Stimulated activated CD8-positive, alpha-beta memory T cell treated with anti-CD3 and anti-CD28 coated beads, Interleukin-7, amount 100 ng/mL, for 48 hours (primary cell): ENCODE measurements around the gene MAD2L1.

Experiments used
- DNase-seq, 2 donors: peaks; one replicate each; pipeline ENCODE4 v3.0.0-alpha.2; 2020; ENCODE audit warnings: low read depth in 1 of 2; ENCODE audit errors: extremely low read depth in 1 of 2

MAD2L1 gene

GRCh38 chr4:120062663-120063195 is 3.9 kb downstream of the MAD2L1 start:
- no peak for DNase-seq

DNA sequence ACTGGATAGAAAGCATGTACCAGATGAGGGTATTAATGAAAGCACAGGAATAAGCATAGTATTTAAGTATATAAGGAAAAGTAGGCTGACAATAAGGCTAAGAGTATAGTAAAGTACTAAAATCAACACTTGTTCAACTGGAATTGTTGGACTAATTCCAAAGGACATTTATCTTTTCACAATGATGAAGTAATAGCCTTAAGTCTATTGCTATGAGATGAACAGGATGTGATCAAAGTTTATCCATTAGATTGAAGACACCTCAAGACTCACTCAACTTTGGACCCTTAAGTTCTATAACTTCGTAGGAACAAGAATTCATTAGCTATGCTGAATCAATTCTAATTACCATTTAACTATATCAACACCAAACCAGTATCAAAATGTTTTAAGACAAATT is 7.6 kb downstream of the MAD2L1 start:
- no peak for DNase-seq

DNA sequence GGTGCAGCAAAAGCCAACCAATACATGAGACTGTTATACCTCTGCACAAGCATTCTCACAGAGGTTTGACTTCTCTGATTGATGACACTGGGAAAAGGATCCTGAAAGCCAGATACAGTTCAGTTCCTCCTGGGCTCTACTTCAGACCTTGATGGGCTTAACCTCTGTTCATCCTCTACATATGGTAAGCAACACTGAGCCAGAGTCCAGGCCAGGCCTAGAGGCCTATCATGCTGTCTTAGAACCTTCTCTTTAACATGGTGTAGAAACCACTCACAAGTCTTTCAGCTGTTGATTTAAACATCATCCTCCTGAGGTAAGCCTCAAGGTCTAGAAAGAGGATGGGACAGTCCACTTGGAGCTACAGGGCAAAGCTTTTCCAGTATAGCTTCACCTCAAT is 9.2 kb downstream of the MAD2L1 start:
- DNase-seq = no peak

- no peak for DNase-seq
Measured at GRCh38 chr4:120056246-120056645, 10.4 kb downstream of the MAD2L1 start.

DNA sequence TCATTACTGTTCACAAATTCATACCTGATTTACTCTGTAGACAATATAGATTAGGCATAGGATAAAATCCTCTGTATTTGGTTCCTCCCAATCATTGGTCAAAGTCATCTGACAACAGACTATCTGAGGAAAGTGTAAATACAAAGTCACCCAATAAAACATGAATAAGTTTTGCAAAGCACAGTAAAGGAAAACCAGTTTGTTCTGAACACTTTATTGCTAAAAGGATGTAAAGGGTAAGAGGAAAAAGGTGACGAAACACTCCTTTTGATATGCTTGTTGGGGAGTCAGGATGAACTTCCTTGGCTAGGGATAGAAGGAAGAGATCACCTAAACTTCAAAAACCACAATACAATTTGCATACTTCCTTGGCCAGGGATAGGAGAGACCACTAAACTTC is 10.9 kb downstream of the MAD2L1 start:
- no peak for DNase-seq

DNA sequence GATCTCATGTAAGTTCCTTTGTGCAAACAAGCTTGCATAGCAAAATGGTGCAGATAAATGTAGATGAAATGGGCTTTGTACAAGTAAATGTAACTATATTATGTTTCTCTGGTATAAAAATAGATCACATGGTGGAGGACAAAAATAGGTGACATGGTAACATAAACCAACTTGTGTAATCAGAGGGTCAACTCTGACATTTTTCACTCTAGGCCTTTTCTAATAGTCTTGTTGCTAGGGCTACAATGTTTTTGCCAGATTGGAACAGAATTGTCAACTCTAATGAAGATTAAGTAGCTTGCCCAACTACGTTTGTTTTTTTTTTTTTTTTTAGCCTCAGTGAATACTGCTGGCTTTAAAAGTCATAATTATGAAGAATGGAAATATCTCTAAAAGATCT is 11.5 kb downstream of the MAD2L1 start:
- no peak for DNase-seq

DNA sequence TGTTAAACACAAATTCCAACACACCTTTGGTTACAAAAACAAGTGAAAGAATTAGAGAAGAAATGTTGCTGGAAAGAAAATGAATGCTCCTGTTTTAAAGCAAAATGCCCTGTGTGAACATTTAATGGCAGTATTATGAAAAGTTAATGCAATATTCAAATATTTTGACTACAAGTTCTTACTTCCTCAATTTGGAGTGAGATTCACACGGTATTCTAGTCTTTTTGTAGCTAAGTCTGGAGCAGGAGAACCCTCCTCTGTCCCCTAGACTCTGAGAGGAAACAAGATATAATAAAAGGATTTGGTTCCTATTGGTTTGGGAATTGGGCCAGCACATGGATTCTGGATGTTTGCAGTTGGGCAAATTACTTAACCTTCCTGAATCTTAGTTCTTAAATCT is 12.7 kb downstream of the MAD2L1 start:
- DNase-seq = no peak

- DNase-seq = no peak
Measured at GRCh38 chr4:120052856-120053255, 13.8 kb downstream of the MAD2L1 start.

GRCh38 chr4:120051253-120051652 is 15.4 kb downstream of the MAD2L1 start:
- no peak for DNase-seq

GRCh38 chr4:120049732-120050494 is 16.7 kb downstream of the MAD2L1 start:
- DNase-seq = peak in 1 of 2 donors; percentile 29

- DNase-seq = no peak
Measured at GRCh38 chr4:120043828-120044227, 22.8 kb downstream of the MAD2L1 start.

GRCh38 chr4:120037411-120037810 is 29.2 kb downstream of the MAD2L1 start:
- DNase-seq = no peak

GRCh38 chr4:120034913-120035312 is 31.7 kb downstream of the MAD2L1 start:
- no peak for DNase-seq

DNA sequence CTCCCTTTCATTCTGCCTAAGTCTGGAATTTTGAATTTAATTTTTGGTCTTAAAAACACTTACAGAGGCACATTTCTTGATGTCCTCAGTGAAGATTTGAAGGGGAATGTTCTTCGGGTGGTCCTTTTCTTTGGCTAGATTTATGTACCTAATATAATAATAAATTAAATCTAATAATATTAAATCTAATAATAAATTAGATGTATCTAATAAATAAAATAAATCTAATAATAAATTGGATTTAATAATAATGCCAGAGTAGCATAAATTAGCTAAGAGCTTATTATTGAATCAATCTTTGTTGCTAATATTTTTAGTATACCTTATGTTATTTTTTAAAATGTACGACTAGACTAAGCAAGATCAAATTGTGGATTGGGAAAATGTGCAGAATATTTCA is 39.8 kb downstream of the MAD2L1 start:
- DNase-seq = no peak

DNA sequence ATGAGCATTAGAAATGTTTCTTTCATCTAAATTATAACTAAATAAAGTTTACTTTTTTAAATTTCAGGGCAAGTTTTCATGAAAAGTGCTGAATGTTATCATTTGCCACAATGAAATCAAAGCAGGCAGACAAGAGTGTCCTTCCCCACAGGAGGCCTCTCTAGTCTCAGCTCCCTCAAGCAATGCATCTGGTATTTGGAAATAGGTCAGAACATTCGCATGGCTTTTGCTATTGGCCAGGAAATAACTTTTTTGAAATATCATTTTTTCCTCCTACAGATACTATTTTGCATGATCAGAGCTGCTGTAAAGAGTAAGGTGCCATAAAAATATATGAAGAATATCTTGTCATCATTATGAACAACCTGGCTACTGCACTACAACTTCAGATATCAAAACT is 41.1 kb downstream of the MAD2L1 start:
- no peak for DNase-seq

GRCh38 chr4:120018786-120019185 is 47.9 kb downstream of the MAD2L1 start:
- DNase-seq = no peak

DNA sequence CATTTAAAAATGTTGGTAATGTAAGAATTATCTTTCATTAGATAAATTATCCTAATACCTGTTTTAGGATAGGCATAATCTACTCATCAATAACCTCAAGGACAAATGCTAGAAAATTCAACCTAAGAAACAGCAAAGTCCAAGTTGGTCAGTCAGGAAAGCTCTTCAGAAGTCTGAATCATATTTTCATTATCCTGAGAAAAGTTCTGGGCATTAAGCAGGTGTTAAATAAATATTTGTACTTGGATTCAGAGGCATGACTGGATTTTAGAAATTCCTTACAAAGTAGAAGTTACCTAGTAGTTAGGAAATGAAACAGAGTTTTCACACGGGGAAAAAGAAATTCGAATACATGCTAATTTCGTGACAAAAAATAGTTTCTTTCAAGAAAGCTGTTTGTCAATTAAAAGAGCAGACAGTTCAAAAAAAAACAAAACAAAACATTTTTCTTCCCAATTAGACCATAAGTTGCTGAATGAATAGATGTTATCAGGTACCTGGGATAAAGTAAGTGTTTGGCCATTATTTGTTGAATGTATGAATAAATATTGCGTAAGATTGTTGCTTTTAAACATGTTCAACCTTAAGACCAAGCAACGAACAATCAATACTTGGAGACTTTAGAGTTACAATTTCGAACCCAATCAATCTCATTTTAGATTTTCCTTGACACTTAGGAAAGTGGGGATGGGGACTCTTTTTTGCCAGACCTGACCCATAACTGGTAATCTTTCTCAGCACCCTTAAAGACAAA is 48.5 kb downstream of the MAD2L1 start:
- DNase-seq = no peak

- DNase-seq = no peak
Measured at GRCh38 chr4:120011725-120012124, 54.9 kb downstream of the MAD2L1 start.

GRCh38 chr4:120010646-120011045 is 56.0 kb downstream of the MAD2L1 start:
- no peak for DNase-seq

DNA sequence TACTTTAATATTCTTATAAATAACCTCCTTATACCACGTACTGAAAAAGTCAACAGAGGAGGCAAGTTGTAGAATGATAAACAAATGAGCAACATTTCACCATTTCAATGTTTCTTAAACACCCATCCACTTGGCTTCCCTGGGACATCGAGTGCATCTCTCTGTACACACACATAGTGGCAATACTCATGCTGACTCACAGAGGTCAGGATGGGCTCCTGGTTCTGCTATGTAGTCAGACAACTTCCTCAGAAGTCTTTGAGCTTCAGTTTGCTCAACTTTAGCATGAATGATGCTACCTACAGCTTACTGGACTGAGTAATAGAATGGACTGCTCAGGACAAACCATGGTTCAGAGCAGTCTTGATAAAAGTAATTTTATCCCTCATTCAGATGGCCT is 56.9 kb downstream of the MAD2L1 start:
- no peak for DNase-seq

DNA sequence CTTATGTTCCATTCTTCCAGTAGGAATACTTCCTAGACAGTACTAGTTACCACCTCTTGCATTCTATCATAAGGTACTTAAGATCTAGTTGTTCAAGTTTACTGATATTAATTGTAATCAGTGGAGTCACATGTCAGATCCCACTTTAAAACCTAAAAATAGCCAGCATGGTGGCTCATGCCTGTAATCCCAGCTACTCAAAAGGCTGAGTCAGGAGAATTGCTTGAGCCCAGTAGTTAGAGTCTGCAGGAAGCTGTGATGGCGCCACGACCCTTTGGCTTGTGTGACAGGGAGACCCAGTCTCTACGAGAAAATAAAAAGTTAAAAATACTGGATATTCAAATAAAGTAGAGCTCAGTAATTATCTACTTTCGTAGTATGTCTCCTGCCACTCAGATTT is 57.7 kb downstream of the MAD2L1 start:
- DNase-seq = no peak

GRCh38 chr4:120007896-120008436 is 58.7 kb downstream of the MAD2L1 start:
- no peak for DNase-seq
